ENCODE data around the gene PPFIBP2.

DNA sequence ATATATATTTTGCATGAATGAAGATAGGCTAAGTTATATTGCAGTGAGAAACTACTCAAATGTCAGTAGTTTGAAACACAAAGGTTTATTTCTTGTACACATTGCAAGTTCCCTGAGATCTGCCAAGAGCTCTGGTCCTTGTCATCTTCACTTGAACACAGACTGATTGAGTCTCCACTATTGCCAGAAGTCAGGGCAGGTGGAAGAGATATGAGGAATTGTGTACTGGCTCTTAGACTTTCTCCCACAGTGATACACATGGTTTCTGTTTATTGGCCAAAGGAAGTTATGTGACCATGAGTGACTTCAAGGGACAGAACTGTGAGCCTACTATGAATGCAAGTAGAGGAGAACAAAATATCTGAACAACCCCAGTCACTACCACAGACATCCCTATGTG lies 44.2 kb downstream of the PPFIBP2 start:
- TF ChIP-seq, protein P1, sequence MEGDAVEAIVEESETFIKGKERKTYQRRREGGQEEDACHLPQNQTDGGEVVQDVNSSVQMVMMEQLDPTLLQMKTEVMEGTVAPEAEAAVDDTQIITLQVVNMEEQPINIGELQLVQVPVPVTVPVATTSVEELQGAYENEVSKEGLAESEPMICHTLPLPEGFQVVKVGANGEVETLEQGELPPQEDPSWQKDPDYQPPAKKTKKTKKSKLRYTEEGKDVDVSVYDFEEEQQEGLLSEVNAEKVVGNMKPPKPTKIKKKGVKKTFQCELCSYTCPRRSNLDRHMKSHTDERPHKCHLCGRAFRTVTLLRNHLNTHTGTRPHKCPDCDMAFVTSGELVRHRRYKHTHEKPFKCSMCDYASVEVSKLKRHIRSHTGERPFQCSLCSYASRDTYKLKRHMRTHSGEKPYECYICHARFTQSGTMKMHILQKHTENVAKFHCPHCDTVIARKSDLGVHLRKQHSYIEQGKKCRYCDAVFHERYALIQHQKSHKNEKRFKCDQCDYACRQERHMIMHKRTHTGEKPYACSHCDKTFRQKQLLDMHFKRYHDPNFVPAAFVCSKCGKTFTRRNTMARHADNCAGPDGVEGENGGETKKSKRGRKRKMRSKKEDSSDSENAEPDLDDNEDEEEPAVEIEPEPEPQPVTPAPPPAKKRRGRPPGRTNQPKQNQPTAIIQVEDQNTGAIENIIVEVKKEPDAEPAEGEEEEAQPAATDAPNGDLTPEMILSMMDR (IDR thresholded peaks at IDR 0.05; ENCODE audit: low read length): no peak
- TF ChIP-seq EZH2phosphoT487 (IDR thresholded peaks at IDR 0.05; ENCODE audit: low read length): no peak
